ENCODE data around the gene ZNF629.

The ZNF629 gene

DNA sequence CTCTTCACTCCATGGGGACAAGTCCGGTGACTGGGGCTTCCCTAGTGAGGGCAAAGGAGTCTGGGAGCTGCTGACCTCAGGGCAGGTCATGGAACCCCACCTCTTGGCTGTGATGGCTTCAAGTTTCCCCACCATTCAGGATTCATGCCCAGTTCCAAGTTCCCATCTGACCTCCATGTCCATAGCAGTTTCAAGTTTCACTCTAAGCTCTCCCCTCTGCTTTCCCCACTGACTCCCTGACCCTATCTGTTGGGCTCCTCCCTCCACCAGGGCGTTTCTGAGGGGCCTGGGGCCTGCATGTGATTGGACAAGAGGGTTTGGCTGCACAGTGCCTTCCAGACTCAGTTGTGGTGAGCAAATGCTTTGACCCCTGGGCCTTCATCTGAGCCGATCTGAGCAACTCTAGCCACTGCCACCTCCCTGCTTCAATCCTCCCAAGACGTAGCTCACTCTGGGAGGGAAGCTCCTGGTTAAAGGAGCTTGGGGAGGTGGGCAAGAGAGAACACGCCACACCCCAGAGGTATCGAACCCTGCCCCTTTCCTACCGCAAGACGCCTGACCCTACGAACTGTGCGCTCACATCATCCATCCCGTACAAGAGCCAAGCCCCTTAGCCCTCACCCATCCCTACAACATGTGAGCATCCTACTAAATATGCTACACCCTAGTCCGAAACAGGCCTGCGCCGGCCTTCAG is 8.3 kb downstream of the ZNF629 start:
- TF ChIP-seq, protein P1, sequence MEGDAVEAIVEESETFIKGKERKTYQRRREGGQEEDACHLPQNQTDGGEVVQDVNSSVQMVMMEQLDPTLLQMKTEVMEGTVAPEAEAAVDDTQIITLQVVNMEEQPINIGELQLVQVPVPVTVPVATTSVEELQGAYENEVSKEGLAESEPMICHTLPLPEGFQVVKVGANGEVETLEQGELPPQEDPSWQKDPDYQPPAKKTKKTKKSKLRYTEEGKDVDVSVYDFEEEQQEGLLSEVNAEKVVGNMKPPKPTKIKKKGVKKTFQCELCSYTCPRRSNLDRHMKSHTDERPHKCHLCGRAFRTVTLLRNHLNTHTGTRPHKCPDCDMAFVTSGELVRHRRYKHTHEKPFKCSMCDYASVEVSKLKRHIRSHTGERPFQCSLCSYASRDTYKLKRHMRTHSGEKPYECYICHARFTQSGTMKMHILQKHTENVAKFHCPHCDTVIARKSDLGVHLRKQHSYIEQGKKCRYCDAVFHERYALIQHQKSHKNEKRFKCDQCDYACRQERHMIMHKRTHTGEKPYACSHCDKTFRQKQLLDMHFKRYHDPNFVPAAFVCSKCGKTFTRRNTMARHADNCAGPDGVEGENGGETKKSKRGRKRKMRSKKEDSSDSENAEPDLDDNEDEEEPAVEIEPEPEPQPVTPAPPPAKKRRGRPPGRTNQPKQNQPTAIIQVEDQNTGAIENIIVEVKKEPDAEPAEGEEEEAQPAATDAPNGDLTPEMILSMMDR (IDR thresholded peaks at IDR 0.05; ENCODE audit: insufficient read depth, low read depth, low read length, missing control alignments), result no peak
- no peak for DNase-seq (ENCODE audit: low read depth)
- no peak overlapping the region for H3K4me3 ChIP-seq (ENCODE audit: low read length)

DNA sequence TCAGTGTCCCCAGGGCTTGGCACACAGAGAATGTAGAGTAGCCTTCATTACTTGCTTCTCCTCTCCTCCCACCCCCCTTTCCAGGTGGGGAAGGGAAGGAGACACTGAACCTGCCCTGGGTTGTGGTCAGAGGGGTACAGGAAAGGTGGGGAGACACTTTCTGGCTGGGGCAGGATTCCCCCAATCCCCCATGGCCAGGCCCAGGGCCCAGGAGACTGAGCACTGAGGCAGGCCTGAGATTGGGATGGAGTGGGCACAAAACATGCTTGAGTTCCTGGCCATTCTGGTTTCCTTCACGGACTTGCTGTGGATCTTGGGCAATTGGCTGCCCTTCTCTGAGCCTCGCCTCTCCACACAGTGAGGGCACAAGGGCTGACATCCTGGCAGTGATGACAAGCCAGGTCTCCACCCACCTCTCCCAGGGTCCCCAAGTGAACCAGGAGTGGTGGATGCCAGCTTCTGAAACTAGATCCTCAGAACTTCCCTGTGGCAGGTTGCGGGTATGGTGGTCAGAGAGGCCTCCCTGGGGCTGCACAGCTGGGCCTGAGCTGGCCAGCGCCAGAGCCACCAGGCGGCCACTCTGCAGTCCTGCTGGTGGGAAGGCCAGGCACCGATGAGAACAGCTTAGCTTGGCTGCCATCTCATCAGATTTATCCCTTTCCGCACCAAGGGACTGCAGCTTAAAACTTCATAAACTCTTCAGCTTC is 9.3 kb downstream of the ZNF629 start:
- TF ChIP-seq, protein P1 (IDR thresholded peaks at IDR 0.05; ENCODE audit: insufficient read depth, low read depth, low read length, missing control alignments), result no peak

GRCh38 chr16:30775392-30776188 is 11.4 kb downstream of the ZNF629 start:
- H3K4me3 ChIP-seq (ENCODE audit: low read length), result peak overlapping the region; percentile 77
- TF ChIP-seq, protein P1 (IDR thresholded peaks at IDR 0.05; ENCODE audit: insufficient read depth, low read depth, low read length, missing control alignments), result no peak
- DNase-seq (ENCODE audit: low read depth), result peak; percentile 73

More for the DNA sequence above, 9.3 kb downstream of the ZNF629 start:
- no peak overlapping the region for H3K4me3 ChIP-seq (ENCODE audit: low read length)
- DNase-seq (ENCODE audit: low read depth), result no peak

- H3K4me3 ChIP-seq (ENCODE audit: low read length), result peak overlapping the region; percentile 77
- DNase-seq (ENCODE audit: low read depth), result no peak
- TF ChIP-seq, protein P1 (IDR thresholded peaks at IDR 0.05; ENCODE audit: insufficient read depth, low read depth, low read length, missing control alignments), result no peak
Observed at GRCh38 chr16:30775131-30775391, 11.9 kb downstream of the ZNF629 start.

DNA sequence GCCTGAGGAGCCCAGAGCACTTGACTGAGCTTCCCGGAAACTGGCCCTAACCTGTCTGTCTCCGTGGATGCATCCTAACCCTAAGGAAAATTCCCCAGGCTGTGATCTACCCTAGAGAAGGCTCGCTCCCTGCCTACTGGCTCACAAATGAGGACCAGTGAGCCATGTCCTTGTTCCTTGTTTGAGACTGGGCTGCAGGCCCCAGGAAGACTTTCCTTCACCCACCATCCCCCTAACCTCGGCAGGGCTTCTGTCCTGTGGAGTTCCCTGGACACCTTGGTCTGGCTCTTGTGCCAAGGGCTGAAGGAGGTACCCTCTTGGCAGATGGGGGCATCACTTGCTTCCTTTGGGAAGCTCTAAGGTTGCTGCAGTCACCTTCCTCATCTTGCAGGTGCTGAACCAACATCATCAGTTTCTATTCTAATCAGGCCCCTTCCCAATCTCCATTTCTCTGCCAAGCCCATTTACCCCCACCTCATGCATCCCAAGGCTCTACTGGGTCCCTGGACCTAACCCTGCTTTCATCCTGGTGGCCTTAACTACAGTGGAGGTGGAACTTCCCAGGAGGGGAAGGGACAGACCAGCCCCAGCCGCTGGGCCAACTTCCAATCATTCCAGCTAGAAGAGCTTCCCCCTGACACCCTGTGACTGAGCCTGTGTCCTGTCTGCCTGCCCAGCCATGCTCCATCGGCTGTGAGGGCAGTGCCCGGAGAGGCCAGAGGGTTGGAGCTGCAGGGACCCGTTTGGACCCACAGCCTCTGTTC is 12.5 kb downstream of the ZNF629 start:
- H3K4me3 ChIP-seq (ENCODE audit: low read length), result peak overlapping the region; percentile 77
- DNase-seq (ENCODE audit: low read depth), result no peak

DNA sequence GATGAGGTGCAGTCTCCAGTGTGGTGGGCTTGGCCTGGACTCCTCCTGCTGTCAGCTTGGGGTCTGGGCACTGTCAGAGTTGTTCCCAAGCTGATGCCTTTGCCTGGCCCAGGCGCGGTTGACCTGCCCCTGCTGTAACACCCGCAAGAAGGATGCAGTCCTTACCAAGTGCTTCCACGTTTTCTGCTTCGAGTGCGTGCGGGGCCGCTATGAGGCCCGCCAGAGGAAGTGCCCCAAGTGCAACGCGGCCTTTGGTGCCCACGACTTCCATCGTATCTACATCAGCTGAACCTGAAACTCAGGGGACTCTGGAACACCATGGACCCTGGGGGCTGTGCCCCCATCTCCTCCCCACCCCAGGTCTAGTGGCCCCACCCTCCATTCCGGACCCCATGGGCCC is 13.2 kb downstream of the ZNF629 start:
- no peak for DNase-seq (ENCODE audit: low read depth)
- H3K4me3 ChIP-seq (ENCODE audit: low read length), result no peak overlapping the region
- TF ChIP-seq, protein P1 (IDR thresholded peaks at IDR 0.05; ENCODE audit: insufficient read depth, low read depth, low read length, missing control alignments), result no peak

More for the DNA sequence above, 12.5 kb downstream of the ZNF629 start:
- TF ChIP-seq, protein P1 (IDR thresholded peaks at IDR 0.05; ENCODE audit: insufficient read depth, low read depth, low read length, missing control alignments), result no peak

Data from epithelial cell of esophagus (primary cell).